ENCODE data around the gene TRIM51.

Gene TRIM51

DNA sequence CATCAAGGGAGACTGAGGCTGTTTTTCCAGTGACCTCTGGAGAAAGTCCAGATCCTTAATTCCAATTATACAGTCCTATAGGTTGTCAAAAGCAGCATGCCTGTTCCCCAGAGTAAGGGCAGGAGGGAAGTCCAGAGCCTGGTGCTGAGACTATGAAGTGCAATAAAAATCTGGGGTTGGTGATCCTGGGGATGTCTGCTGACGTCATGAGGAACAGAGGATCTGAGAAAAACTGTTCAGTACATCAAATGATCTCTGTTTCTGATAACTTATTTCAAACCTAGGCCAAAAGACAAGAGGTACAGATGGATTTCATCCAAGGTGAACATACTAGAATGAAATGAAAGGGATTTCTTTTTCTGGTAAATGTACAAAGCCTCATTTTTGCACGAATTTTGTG is 19.2 kb downstream of the TRIM51 start:
- Histone ChIP-seq H3K4me3 (ENCODE audit: low read depth in 1 of 2, low read length in 2 of 2) (no peak overlapping the region), H3K9ac (ENCODE audit: low read length) (no peak overlapping the region), H3K36me3 (ENCODE audit: insufficient read depth, low read length) (no peaks in the 10 kb centered on the region), H3K27ac (ENCODE audit: low read depth, low read length) (no peak overlapping the region), H3K4me1 (ENCODE audit: insufficient read depth, low read length) (no peaks in the 10 kb centered on the region), H3K27me3 (ENCODE audit: control insufficient read depth in 1 of 2, insufficient read depth in 2 of 2, low read length in 2 of 2) (no peaks in the 10 kb centered on the region), H3K9me3 (ENCODE audit: low read length) (no peaks in the 10 kb centered on the region)

DNA sequence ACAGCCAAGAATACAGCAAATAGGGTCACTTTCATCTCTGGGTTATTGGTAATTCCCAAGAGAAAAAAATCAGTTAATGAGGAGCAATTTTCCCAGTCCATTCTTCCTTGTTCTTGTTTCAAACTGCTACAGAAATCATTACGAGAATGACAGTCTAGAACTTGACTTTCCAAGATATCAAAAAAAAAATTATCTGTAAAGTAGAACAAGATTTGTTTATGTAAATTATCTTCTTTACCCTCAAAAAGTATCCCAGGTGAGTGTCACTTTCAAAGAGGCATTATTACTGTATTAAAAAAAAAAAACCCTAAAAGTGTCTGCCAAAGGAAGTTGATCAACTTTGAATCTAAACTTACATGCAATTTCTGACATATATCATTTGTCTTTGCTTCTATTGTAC is 31.4 kb downstream of the TRIM51 start, which contains the start of gene OR5W2:
OR5W2 (minus strand) TSS at position 101 of the 400 bp plus-strand sequence; CDS start at position 101, 0 bp downstream.
- Histone ChIP-seq H3K27me3 (ENCODE audit: control insufficient read depth in 1 of 2, insufficient read depth in 2 of 2, low read length in 2 of 2) (no peaks in the 10 kb centered on the region), H3K4me3 (ENCODE audit: low read depth in 1 of 2, low read length in 2 of 2) (no peak within 1 kb of the TSS), H3K27ac (ENCODE audit: low read depth, low read length) (no peak within 1 kb of the TSS), H3K9ac (ENCODE audit: low read length) (no peak within 1 kb of the TSS), H3K4me1 (ENCODE audit: insufficient read depth, low read length) (no peaks in the 10 kb centered on the region), H3K36me3 (ENCODE audit: insufficient read depth, low read length) (no peaks in the 10 kb centered on the region), H3K9me3 (ENCODE audit: low read length) (no peaks in the 10 kb centered on the region)

DNA sequence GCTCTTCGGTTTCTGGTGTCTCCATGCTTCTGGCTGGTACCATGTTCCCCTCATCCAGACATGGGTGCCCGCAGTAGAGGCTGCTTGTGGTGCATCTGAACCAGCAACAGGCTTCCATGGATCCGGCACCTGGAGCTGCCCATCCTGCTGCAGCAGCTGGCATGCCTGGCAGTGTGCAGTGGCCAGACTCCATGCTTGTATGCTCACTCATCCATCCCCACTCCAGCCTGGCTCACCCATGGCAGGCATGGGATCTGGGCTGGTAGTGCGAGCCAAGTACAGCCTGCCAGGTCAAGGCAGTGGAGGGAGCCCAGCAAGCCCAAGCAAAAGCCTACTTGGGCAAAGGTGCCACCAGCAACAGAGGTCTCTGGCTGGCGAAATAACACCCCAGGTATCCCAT is 37.4 kb downstream of the TRIM51 start:
- H3K27me3 ChIP-seq (ENCODE audit: control insufficient read depth in 1 of 2, insufficient read depth in 2 of 2, low read length in 2 of 2): no peaks in the 10 kb centered on the region
- H3K9ac ChIP-seq (ENCODE audit: low read length): no peak overlapping the region
- no peaks in the 10 kb centered on the region for H3K9me3 ChIP-seq (ENCODE audit: low read length)

DNA sequence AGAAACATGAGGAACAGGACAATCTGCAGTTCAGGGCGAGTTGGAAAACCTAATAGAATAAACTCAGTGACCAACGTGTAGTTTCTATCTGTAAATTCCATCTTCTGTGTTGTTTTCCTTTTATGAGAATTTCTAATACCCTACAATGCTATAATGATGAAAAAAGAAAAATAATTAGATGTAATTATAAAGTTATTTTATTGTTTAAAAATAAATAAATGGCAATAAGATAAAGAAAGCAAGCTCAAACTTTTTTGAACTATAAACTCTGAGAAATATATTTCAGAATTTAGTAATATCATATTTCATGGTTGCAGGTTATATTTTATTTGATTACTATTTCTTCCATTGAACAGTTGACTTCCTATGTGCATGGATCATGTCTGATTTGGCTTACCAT is 53.2 kb downstream of the TRIM51 start, which contains the start of gene OR5I1:
OR5I1 (minus strand) TSS at position 101 of the 400 bp plus-strand sequence; CDS start at position 101, 0 bp downstream.
- no peaks in the 10 kb centered on the region for H3K27me3 ChIP-seq (ENCODE audit: control insufficient read depth in 1 of 2, insufficient read depth in 2 of 2, low read length in 2 of 2)
- no peak within 1 kb of the TSS for H3K27ac ChIP-seq (ENCODE audit: low read depth, low read length)
- H3K4me1 ChIP-seq (ENCODE audit: insufficient read depth, low read length): no peaks in the 10 kb centered on the region
- no peaks in the 10 kb centered on the region for H3K36me3 ChIP-seq (ENCODE audit: insufficient read depth, low read length)
- H3K9ac ChIP-seq (ENCODE audit: low read length): no peak within 1 kb of the TSS
- no peaks in the 10 kb centered on the region for H3K9me3 ChIP-seq (ENCODE audit: low read length)
- no peak within 1 kb of the TSS for H3K4me3 ChIP-seq (ENCODE audit: low read depth in 1 of 2, low read length in 2 of 2)

More for the DNA sequence above, 37.4 kb downstream of the TRIM51 start:
- no peaks in the 10 kb centered on the region for H3K36me3 ChIP-seq (ENCODE audit: insufficient read depth, low read length)
- no peaks in the 10 kb centered on the region for H3K4me1 ChIP-seq (ENCODE audit: insufficient read depth, low read length)
- no peak overlapping the region for H3K4me3 ChIP-seq (ENCODE audit: low read depth in 1 of 2, low read length in 2 of 2)
- H3K27ac ChIP-seq (ENCODE audit: low read depth, low read length): no peak overlapping the region
